ENCODE data around the gene NEURL2.

Gene NEURL2, protein sequence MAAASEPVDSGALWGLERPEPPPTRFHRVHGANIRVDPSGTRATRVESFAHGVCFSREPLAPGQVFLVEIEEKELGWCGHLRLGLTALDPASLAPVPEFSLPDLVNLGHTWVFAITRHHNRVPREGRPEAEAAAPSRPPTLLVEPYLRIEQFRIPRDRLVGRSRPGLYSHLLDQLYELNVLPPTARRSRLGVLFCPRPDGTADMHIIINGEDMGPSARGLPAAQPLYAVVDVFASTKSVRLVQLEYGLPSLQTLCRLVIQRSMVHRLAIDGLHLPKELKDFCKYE

DNA sequence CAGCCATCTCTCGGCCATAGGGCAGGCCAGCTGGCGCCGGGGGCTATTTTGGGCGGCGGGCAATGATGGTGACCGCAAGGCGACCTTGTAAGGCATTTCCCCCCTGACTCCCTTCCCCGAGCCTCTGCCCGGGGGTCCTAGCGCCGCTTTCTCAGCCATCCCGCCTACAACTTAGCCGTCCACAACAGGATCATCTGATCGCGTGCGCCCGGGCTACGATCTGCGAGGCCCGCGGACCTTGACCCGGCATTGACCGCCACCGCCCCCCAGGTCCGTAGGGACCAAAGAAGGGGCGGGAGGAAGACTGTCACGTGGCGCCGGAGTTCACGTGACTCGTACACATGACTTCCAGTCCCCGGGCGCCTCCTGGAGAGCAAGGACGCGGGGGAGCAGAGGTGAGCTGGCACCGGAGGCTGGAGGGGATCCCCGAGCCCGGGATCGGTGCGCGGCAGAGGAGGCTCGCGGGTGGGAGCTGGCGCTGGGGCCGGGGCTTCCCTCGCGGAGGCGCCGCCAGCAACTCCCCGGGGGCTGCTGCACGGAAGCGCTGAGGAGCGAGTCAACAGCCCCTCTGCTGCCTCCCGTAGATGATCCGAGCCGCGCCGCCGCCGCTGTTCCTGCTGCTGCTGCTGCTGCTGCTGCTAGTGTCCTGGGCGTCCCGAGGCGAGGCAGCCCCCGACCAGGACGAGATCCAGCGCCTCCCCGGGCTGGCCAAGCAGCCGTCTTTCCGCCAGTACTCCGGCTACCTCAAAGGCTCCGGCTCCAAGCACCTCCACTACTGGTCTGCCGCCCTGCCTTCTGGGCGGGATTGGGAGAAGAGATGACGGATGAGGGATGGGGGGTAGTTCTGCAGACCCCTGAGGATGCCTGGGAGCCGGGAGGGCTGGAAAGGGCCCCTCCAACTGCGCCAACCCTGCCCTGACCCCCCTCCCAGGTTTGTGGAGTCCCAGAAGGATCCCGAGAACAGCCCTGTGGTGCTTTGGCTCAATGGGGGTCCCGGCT lies at the start of gene NEURL2, which contains the start of gene CTSA:
Gene NEURL2 (minus strand): TSS at position 224 of the 999 bp plus-strand sequence. CDS start 217 bp downstream, at position 7.
Gene CTSA (plus strand): TSS at position 351 of the 999 bp plus-strand sequence. CDS start 234 bp downstream, at position 585.
- Histone ChIP-seq H3K36me3 (peaks cover 57% of the 10 kb centered on the region), H3K27me3 (no peaks in the 10 kb centered on the region), H3K4me2 (peak within 1 kb of the TSS; percentile 100), H3K4me3 (peak within 1 kb of the TSS; percentile 85), H3K4me1 (peaks cover 41% of the 10 kb centered on the region), H3K9ac (peak within 1 kb of the TSS; percentile 85), H3K27ac (peak within 1 kb of the TSS; percentile 89), H4K20me1 (peaks cover 17% of the 10 kb centered on the region), H3K9me3 (no peaks in the 10 kb centered on the region)
- no peak for TF ChIP-seq Cebpa-rat (IDR thresholded peaks at IDR 0.05)

DNA sequence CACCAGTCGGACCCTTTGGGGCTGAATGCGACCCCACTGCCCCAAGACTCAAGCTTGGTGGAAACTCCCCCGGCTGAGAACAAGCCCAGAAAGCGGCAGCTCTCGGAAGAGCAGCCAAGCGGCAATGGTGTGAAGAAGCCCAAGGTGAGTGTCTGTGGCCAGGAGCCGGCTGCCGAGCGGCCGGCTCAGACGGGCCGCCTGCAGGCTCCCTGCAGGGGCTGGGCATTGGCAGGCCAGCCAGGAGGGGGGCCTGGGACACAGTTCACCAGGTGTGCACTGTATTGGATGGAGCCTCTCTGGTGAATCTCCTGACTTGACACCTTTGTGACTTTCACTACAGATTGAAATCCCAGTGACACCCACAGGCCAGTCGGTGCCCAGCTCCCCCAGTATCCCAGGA lies 49.5 kb upstream of the NEURL2 start:
- Histone ChIP-seq H3K4me2 (no peak overlapping the region), H3K4me1 (peaks cover 7% of the 10 kb centered on the region), H3K4me3 (no peak overlapping the region), H3K36me3 (peaks cover 89% of the 10 kb centered on the region), H3K27ac (no peak overlapping the region), H3K9ac (no peak overlapping the region), H4K20me1 (peaks cover 65% of the 10 kb centered on the region), H3K27me3 (no peaks in the 10 kb centered on the region), H3K9me3 (no peaks in the 10 kb centered on the region)
- TF ChIP-seq Cebpa-rat (IDR thresholded peaks at IDR 0.05): no peak

DNA sequence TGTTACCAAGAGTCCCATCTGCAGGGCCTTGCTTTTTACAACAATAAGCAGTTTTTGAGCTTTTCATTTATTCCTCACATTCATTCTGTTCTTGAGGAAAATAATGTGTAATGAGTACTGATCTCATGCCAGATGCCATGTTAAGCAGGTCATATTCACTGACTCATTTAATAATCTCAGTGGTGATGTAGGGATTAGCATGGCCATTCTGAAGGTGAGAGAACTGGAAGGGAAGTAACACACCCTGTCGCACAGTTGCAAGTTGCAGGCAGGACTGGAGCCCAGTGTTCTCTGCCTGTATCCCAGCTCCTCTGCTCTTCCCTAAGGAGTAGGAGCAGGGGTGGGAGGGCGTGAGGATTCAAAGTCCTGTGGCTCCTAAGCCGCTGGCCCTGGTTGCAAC lies 49.0 kb upstream of the NEURL2 start:
- TF ChIP-seq Cebpa-rat (IDR thresholded peaks at IDR 0.05): no peak
- no peaks in the 10 kb centered on the region for H3K9me3 ChIP-seq
- H3K27ac ChIP-seq: no peak overlapping the region
- no peak overlapping the region for H3K9ac ChIP-seq
- no peak overlapping the region for H3K4me3 ChIP-seq
- no peak overlapping the region for H3K4me2 ChIP-seq
- H3K36me3 ChIP-seq: peaks cover 85% of the 10 kb centered on the region
- no peaks in the 10 kb centered on the region for H3K27me3 ChIP-seq
- H3K4me1 ChIP-seq: peaks cover 7% of the 10 kb centered on the region
- peaks cover 65% of the 10 kb centered on the region for H4K20me1 ChIP-seq

DNA sequence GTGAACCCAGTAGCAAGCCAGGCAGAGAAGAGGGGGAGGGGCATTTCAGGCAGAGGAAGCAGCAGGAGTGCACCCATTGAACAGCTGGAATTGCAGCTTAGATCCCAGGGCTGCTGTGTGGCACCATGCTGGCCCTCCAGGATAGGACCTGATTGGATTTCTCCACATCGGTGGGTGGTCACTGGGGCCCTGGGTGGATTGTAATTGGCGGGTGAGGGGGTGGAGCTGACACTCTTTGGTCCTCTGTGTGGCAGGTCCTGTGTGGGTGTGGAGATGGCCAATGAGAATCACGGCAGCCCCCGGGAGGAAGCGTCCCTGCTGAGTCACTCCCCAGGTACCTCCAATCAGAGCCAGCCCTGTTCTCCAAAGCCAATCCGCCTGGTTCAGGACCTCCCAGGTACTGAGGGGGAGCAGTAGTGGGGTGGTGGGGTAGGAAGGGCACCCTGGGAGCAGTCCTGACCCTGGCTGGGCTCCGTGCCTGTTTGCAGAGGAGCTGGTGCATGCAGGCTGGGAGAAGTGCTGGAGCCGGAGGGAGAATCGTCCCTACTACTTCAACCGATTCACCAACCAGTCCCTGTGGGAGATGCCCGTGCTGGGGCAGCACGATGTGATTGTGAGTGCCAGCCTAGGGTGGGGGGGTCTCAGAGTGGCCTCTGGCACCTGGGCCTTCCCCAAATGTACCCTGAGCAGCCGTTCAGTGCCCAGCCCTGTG lies 47.9 kb upstream of the NEURL2 start:
- H3K4me3 ChIP-seq: no peak overlapping the region
- H3K9me3 ChIP-seq: no peaks in the 10 kb centered on the region
- H3K4me2 ChIP-seq: no peak overlapping the region
- TF ChIP-seq Cebpa-rat (IDR thresholded peaks at IDR 0.05): no peak
- peaks cover 64% of the 10 kb centered on the region for H4K20me1 ChIP-seq
- H3K36me3 ChIP-seq: peaks cover 73% of the 10 kb centered on the region
- H3K4me1 ChIP-seq: peaks cover 7% of the 10 kb centered on the region
- H3K27me3 ChIP-seq: no peaks in the 10 kb centered on the region
- no peak overlapping the region for H3K27ac ChIP-seq
- H3K9ac ChIP-seq: no peak overlapping the region

DNA sequence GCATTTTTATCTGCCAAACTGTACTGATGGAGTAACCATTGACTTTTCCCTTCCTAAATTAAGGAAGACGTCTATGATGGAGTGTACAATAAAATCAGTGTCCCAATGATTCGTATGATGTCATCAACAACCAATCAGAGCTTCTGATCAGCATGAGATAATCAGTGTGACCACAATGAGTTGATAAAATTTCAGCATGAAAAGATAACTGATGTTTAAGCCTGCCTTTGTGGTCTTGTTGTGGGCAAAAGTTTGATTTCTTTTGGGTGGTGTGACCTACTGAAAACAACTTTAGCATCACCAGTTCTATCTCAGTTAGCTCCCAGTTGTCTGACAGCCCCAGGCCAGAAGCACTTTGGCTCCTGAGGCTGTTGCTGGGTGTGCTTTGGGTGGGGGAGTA lies 46.8 kb upstream of the NEURL2 start:
- H3K9ac ChIP-seq: 0 out of 2 replicates have a peak overlapping the region, but pooled peaks have one; percentile 12
- peaks cover 53% of the 10 kb centered on the region for H4K20me1 ChIP-seq
- H3K36me3 ChIP-seq: peaks cover 62% of the 10 kb centered on the region
- no peak overlapping the region for H3K4me3 ChIP-seq
- no peak overlapping the region for H3K27ac ChIP-seq
- no peaks in the 10 kb centered on the region for H3K27me3 ChIP-seq
- H3K4me1 ChIP-seq: peaks cover 16% of the 10 kb centered on the region
- TF ChIP-seq Cebpa-rat (IDR thresholded peaks at IDR 0.05): no peak
- no peak overlapping the region for H3K4me2 ChIP-seq
- no peaks in the 10 kb centered on the region for H3K9me3 ChIP-seq

DNA sequence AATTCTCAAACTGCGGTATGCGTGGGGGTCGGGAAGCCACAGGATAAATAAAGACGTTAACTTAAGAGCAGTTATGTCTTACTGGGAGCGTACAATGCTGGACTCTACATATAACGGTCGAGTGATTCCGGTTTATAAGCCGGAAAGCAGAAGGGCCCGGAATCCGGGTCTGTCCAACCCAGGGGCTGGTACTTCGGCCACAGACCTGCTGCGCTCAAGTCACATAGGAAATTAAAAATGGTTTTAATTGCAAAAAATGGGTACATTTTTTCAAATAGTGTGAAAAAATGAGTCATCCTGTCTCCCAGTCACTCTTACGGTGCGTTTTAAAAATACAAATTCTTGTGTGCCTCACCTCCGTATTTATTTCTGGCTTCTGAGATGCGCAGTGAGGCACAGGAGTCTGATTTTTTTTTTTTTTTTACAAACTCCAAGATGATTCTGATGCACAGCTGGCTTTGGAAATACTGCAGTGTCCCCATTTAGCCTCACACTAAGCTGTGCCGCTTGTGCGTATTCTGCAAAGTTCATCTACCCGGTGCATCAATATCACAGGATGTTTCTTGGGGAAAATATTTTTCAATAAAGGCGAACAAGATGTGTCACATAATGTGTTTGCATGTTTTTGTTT lies 44.5 kb upstream of the NEURL2 start:
- Histone ChIP-seq H3K27me3 (no peaks in the 10 kb centered on the region), H3K4me3 (peak overlapping the region; percentile 91), H3K27ac (peak overlapping the region; percentile 100), H3K9me3 (no peaks in the 10 kb centered on the region), H3K9ac (peak overlapping the region; percentile 100), H3K36me3 (peaks cover 42% of the 10 kb centered on the region), H4K20me1 (peaks cover 49% of the 10 kb centered on the region), H3K4me1 (peaks cover 16% of the 10 kb centered on the region), H3K4me2 (peak overlapping the region; percentile 70)
- TF ChIP-seq Cebpa-rat (IDR thresholded peaks at IDR 0.05): no peak

DNA sequence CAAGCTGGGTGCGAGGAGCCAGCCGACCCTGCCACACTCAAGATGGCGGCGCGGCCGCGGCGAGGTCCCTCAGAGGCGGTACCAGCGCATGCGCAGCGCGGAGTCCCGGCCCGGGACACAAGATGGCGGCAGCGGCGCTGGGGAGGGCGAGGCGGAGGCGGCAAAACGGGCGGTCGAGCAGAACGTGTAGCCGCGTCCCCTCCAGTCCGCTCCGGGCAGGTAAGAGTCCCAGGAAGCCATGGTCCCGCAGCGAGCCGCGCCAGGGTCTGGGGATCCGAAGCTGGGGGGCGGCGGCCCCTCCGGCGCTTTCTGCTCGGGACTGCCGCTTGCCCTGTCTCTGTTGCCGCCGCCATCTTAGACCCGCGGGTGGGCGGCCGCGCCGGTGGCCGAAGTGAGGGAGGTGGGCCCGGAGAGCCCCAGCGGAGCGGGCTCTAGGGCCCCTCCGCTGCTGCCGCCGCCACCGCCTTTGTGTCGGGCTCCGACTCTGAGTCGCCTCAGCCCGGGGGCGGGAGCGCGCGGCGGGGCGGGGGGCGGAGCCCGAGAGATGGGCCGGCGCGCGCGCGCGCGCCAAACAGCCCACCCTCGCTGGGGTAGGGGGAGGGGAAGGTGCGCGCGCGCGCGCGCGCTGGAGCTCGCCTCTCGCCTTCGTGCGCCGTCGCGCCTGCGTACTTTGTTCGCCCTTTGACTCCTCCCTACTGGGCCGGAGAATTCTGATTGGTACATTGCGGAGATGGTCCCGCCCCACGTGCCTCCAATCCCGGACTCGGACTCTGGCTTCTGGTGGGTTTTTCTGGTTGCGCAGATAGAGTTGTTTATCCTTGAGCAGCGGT lies 43.8 kb upstream of the NEURL2 start, which contains the start of gene PCIF1:
Gene PCIF1 (plus strand): TSS at position 98 of the 830 bp plus-strand sequence. CDS start 4,317 bp downstream, outside the sequence.
- H3K9ac ChIP-seq: peak within 1 kb of the TSS; percentile 100
- TF ChIP-seq Cebpa-rat (IDR thresholded peaks at IDR 0.05): no peak
- H3K4me2 ChIP-seq: peak within 1 kb of the TSS; percentile 88
- peaks cover 35% of the 10 kb centered on the region for H3K36me3 ChIP-seq
- peak within 1 kb of the TSS; percentile 100 for H3K27ac ChIP-seq
- H3K4me1 ChIP-seq: peaks cover 16% of the 10 kb centered on the region
- peaks cover 43% of the 10 kb centered on the region for H4K20me1 ChIP-seq
- H3K27me3 ChIP-seq: no peaks in the 10 kb centered on the region
- H3K9me3 ChIP-seq: no peaks in the 10 kb centered on the region
- peak within 1 kb of the TSS; percentile 91 for H3K4me3 ChIP-seq

DNA sequence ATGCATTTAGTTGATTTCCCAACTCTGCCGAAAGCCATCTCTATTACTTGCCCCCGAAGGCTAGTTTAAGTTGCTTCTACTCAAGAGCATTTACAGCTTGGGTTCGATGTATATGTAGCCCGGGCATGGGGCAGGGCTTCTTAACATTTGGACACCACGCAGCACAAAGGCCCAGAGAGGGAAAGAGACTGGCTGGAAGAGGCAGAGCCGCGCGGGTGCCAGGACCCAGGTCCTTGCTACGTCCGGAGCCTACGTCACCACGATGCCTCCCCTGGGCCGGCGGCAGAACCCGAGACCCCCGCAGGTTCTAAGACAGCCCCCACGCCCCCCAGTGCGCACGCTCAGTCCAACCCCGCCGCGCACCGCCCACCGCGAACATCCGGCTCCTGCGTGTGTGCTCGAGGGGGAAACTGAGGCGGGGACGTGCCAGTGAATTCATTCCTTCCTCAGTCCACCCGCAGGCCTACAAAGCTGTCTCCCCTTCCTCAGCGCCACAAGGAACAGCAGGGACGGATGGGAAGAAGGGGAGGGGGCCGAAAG lies 43.1 kb upstream of the NEURL2 start:
- Histone ChIP-seq H4K20me1 (peaks cover 39% of the 10 kb centered on the region), H3K9ac (peak overlapping the region; percentile 100), H3K9me3 (no peaks in the 10 kb centered on the region), H3K36me3 (peaks cover 28% of the 10 kb centered on the region), H3K4me1 (peaks cover 16% of the 10 kb centered on the region), H3K27me3 (no peaks in the 10 kb centered on the region), H3K27ac (peak overlapping the region; percentile 100), H3K4me2 (peak overlapping the region; percentile 88), H3K4me3 (peak overlapping the region; percentile 91)
- TF ChIP-seq Cebpa-rat (IDR thresholded peaks at IDR 0.05): no peak

All from BLaER1 (cell line).